GM18873 (cell line): Measurements from ENCODE around the gene CAPN14.
"Not testable (repeated sequence)": the region's sequence is repeated elsewhere in the genome, so short reads cannot be mapped to it uniquely, and the experiment has no call there.

ENCODE experiments used
- ATAC-seq: cut with Tn5 transposase; IDR thresholded peaks from one replicate; pipeline ENCODE4 v1.9.1; 2021; ENCODE audit warnings: mild to moderate bottlenecking, moderate library complexity, moderate number of reproducible peaks; ENCODE audit not compliant: unreplicated experiment, low FRiP score

The CAPN14 gene

GRCh38 chr2:31200972-31201371 is 16.3 kb downstream of the CAPN14 start:
- no peak for ATAC-seq

- no peak for ATAC-seq
Measured at GRCh38 chr2:31199206-31199605, 18.1 kb downstream of the CAPN14 start.

GRCh38 chr2:31197669-31198068 is 19.6 kb downstream of the CAPN14 start:
- no peak for ATAC-seq

GRCh38 chr2:31197166-31197565 is 20.1 kb downstream of the CAPN14 start:
- ATAC-seq: no peak

- no peak for ATAC-seq
Measured at GRCh38 chr2:31196622-31197021, 20.7 kb downstream of the CAPN14 start.

GRCh38 chr2:31193806-31194205 is 23.5 kb downstream of the CAPN14 start:
- ATAC-seq: no peak

GRCh38 chr2:31192851-31193392 is 24.4 kb downstream of the CAPN14 start:
- ATAC-seq: no peak

GRCh38 chr2:31192396-31192795 is 24.9 kb downstream of the CAPN14 start:
- ATAC-seq: no peak

- ATAC-seq: no peak
Measured at GRCh38 chr2:31191931-31192330, 25.4 kb downstream of the CAPN14 start.

GRCh38 chr2:31190188-31190587 is 27.1 kb downstream of the CAPN14 start:
- ATAC-seq: no peak

GRCh38 chr2:31189141-31189540 is 28.2 kb downstream of the CAPN14 start:
- no peak for ATAC-seq

- ATAC-seq: no peak
Measured at GRCh38 chr2:31188131-31188530, 29.2 kb downstream of the CAPN14 start.

GRCh38 chr2:31187166-31187565 is 30.1 kb downstream of the CAPN14 start:
- ATAC-seq: no peak

- not testable (repeated sequence) for ATAC-seq
Measured at GRCh38 chr2:31183973-31184372, 33.3 kb downstream of the CAPN14 start.

- ATAC-seq: no peak
Measured at GRCh38 chr2:31176742-31177141, 40.6 kb downstream of the CAPN14 start.

- no peak for ATAC-seq
Measured at GRCh38 chr2:31171142-31171541, 46.2 kb downstream of the CAPN14 start.

GRCh38 chr2:31170071-31170698 is 47.1 kb downstream of the CAPN14 start:
- ATAC-seq: peak; percentile 52

GRCh38 chr2:31168291-31168690 is 49.0 kb downstream of the CAPN14 start:
- ATAC-seq: no peak

GRCh38 chr2:31166925-31167324 is 50.4 kb downstream of the CAPN14 start:
- no peak for ATAC-seq

- no peak for ATAC-seq
Measured at GRCh38 chr2:31163011-31163539, 54.2 kb downstream of the CAPN14 start.

- no peak for ATAC-seq
Measured at GRCh38 chr2:31161637-31162036, 55.7 kb downstream of the CAPN14 start.

GRCh38 chr2:31151501-31151900 is 65.8 kb downstream of the CAPN14 start:
- no peak for ATAC-seq
